ENCODE results near the gene HCAR3. TPM values are rescaled to one million over a fixed set of nuclear protein-coding genes. Genes with fewer than 3 reads are reported as not detected.

Gene HCAR3
- total and polyA plus RNA-seq, 4 donors, result 0.08 to 1.3 (median 0.10) TPM; not detected in 1

DNA sequence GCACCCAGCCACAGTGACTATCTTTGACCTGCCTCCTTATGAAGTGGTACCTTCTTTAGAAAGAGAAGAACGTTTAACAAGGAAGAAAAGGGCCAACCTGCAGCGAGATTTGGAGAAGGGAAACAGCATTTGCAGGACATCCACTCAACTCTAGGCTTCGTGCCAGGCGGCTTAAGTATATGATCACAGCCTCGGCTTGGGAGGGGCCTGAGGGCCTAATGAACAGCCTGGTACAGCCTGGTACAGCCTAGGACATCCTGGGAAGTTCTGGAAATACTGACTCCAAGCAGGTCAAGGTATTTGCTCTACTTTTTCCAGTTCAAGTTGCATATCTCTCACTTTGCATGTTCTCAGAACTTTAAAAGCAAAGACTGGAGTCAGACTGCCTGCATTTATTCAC lies 29.5 kb downstream of the HCAR3 start (continued):
- TF ChIP-seq, protein P1, sequence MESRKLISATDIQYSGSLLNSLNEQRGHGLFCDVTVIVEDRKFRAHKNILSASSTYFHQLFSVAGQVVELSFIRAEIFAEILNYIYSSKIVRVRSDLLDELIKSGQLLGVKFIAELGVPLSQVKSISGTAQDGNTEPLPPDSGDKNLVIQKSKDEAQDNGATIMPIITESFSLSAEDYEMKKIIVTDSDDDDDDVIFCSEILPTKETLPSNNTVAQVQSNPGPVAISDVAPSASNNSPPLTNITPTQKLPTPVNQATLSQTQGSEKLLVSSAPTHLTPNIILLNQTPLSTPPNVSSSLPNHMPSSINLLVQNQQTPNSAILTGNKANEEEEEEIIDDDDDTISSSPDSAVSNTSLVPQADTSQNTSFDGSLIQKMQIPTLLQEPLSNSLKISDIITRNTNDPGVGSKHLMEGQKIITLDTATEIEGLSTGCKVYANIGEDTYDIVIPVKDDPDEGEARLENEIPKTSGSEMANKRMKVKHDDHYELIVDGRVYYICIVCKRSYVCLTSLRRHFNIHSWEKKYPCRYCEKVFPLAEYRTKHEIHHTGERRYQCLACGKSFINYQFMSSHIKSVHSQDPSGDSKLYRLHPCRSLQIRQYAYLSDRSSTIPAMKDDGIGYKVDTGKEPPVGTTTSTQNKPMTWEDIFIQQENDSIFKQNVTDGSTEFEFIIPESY (IDR thresholded peaks at IDR 0.05), result no peak
- TF ChIP-seq YY1 (IDR thresholded peaks at IDR 0.05) (no peak), EGR1 (IDR thresholded peaks at IDR 0.05; ENCODE audit: low read depth in 2 of 2) (no peak), HNF4A (conservative IDR thresholded peaks at IDR 0.05) (no peak)

DNA sequence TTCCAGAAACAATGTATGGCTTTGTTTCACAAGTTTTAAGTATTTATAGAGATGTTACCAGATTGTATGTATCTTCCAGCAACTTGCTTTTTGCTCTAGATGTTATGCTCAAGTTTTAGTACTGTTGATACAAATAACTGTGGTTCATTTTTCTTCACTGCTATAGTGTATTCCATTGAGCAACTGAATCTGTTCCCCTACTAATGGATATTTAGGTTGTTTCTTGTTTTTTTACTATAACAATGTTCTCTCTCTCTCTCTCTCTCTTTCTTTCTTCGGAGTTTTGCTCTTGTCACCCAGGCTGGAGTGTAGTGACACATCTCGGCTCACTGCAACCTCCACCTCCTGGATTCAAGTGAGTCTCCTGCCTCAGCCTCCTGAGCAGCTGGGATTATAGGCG lies 30.1 kb downstream of the HCAR3 start:
- TF ChIP-seq NR2F2 (IDR thresholded peaks at IDR 0.05) (no peak), FOXA1 (IDR thresholded peaks at IDR 0.05) (no peak), SP1 (IDR thresholded peaks at IDR 0.05) (no peak), HNF4A (conservative IDR thresholded peaks at IDR 0.05) (no peak), GABPA (IDR thresholded peaks at IDR 0.05 in 1 of 2, conservative IDR thresholded peaks at IDR 0.05 in 1 of 2) (no peak), JUND (IDR thresholded peaks at IDR 0.05) (no peak), RAD21 (IDR thresholded peaks at IDR 0.05) (no peak)
- 87% methylated on average over 3 of the region's 3 CpGs for WGBS
- no peak overlapping the region for H3K27ac ChIP-seq (ENCODE audit: low read depth in 1 of 2, low read length in 2 of 2)
- no peaks in the 10 kb centered on the region for H3K27me3 ChIP-seq (ENCODE audit: control insufficient read depth in 4 of 4, insufficient read depth in 4 of 4, low read length in 3 of 4)
- no peaks in the 10 kb centered on the region for H3K9me3 ChIP-seq (ENCODE audit: control insufficient read depth in 4 of 4, low read length in 3 of 4)
- DNase-seq (ENCODE audit: low spot score), result no peak
- no peak overlapping the region for H3K9ac ChIP-seq (ENCODE audit: low read depth in 1 of 2, low read length in 2 of 2)
- H3K36me3 ChIP-seq (ENCODE audit: control insufficient read depth in 4 of 4, insufficient read depth in 3 of 4, low read depth in 1 of 4, low read length in 3 of 4), result no peaks in the 10 kb centered on the region
- peaks cover 0 to 9% (median 4%) of the 10 kb centered on the region in 4 donors for H3K4me1 ChIP-seq (ENCODE audit: control insufficient read depth in 4 of 4, insufficient read depth in 4 of 4, low read length in 3 of 4)
- no peak overlapping the region for H3K4me3 ChIP-seq (ENCODE audit: low read depth in 1 of 3, low read length in 3 of 3)

DNA sequence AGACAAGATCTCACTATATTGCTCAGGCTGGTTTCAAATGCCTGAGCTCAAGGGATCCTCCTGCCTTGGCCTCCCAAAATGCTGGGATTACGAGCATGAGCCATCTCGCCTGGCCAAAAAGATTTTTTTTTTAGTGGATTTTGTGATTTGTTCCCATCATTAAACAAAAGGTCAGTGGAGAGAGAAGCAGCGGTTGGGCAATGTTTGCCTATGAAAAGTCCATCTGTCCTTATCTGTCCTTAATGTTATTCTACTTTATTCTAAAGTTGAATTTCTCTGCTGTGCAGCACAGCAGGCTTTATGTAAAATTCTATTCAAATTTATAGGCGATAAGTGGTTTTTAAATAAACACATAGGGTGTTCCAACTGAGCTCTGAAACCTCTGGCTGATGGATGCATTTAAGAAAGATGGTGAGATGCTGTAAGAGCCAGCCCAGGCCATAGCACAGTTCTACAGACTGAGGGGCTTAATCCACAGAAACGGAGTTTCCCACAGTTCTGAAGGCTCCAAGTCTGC lies 32.3 kb downstream of the HCAR3 start:
- Histone ChIP-seq H3K27ac (ENCODE audit: low read depth in 1 of 2, low read length in 2 of 2) (no peak overlapping the region), H3K9me3 (ENCODE audit: control insufficient read depth in 4 of 4, low read length in 3 of 4) (no peaks in the 10 kb centered on the region), H3K4me3 (ENCODE audit: low read depth in 1 of 3, low read length in 3 of 3) (no peak overlapping the region), H3K27me3 (ENCODE audit: control insufficient read depth in 4 of 4, insufficient read depth in 4 of 4, low read length in 3 of 4) (no peaks in the 10 kb centered on the region), H3K36me3 (ENCODE audit: control insufficient read depth in 4 of 4, insufficient read depth in 3 of 4, low read depth in 1 of 4, low read length in 3 of 4) (no peaks in the 10 kb centered on the region), H3K4me1 (ENCODE audit: control insufficient read depth in 4 of 4, insufficient read depth in 4 of 4, low read length in 3 of 4) (peaks cover 0 to 6% (median 4%) of the 10 kb centered on the region in 4 donors), H3K9ac (ENCODE audit: low read depth in 1 of 2, low read length in 2 of 2) (no peak overlapping the region)
- DNase-seq (ENCODE audit: low spot score), result no peak
- 45% methylated on average over 5 of the region's 5 CpGs for WGBS
- TF ChIP-seq RXRA (IDR thresholded peaks at IDR 0.05) (no peak), HNF4A (conservative IDR thresholded peaks at IDR 0.05) (peak in 1 of 2 donors; percentile 23)

DNA sequence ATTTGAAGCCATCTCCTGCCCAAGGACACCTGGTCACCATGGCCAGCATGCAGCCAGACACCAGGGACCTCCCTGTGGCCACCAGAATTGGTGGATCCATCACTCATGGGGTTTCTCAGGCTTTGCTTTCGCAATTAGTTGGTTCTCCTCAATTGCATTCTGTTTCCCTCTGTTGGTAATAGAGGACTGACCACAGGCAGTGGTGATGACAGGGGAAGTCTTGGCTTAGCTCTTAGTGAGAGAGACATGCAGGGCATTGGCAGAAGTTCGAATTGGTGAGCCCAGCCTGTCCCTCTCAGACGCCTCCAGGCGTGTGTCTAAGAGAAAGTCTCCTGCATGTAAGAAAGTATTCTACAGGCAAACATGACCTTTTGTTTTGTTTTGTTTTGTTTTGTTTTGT lies 34.8 kb downstream of the HCAR3 start:
- no peaks in the 10 kb centered on the region for H3K36me3 ChIP-seq (ENCODE audit: control insufficient read depth in 4 of 4, insufficient read depth in 3 of 4, low read depth in 1 of 4, low read length in 3 of 4)
- H3K27me3 ChIP-seq (ENCODE audit: control insufficient read depth in 4 of 4, insufficient read depth in 4 of 4, low read length in 3 of 4), result no peaks in the 10 kb centered on the region
- no peak for TF ChIP-seq HNF4G (IDR thresholded peaks at IDR 0.05)
- TF ChIP-seq HNF4A (conservative IDR thresholded peaks at IDR 0.05), result no peak
- TF ChIP-seq, protein P2, sequence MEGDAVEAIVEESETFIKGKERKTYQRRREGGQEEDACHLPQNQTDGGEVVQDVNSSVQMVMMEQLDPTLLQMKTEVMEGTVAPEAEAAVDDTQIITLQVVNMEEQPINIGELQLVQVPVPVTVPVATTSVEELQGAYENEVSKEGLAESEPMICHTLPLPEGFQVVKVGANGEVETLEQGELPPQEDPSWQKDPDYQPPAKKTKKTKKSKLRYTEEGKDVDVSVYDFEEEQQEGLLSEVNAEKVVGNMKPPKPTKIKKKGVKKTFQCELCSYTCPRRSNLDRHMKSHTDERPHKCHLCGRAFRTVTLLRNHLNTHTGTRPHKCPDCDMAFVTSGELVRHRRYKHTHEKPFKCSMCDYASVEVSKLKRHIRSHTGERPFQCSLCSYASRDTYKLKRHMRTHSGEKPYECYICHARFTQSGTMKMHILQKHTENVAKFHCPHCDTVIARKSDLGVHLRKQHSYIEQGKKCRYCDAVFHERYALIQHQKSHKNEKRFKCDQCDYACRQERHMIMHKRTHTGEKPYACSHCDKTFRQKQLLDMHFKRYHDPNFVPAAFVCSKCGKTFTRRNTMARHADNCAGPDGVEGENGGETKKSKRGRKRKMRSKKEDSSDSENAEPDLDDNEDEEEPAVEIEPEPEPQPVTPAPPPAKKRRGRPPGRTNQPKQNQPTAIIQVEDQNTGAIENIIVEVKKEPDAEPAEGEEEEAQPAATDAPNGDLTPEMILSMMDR (IDR thresholded peaks at IDR 0.05; ENCODE audit: low read depth, low read length, missing input control), result no peak
- no peak for TF ChIP-seq FOXA1 (IDR thresholded peaks at IDR 0.05)
- TF ChIP-seq JUND (IDR thresholded peaks at IDR 0.05), result no peak
- no peak for TF ChIP-seq EGR1 (IDR thresholded peaks at IDR 0.05; ENCODE audit: low read depth in 2 of 2)
- no peak for TF ChIP-seq TAF1 (conservative IDR thresholded peaks at IDR 0.05)
- TF ChIP-seq RXRA (IDR thresholded peaks at IDR 0.05), result no peak
- TF ChIP-seq, protein P3, sequence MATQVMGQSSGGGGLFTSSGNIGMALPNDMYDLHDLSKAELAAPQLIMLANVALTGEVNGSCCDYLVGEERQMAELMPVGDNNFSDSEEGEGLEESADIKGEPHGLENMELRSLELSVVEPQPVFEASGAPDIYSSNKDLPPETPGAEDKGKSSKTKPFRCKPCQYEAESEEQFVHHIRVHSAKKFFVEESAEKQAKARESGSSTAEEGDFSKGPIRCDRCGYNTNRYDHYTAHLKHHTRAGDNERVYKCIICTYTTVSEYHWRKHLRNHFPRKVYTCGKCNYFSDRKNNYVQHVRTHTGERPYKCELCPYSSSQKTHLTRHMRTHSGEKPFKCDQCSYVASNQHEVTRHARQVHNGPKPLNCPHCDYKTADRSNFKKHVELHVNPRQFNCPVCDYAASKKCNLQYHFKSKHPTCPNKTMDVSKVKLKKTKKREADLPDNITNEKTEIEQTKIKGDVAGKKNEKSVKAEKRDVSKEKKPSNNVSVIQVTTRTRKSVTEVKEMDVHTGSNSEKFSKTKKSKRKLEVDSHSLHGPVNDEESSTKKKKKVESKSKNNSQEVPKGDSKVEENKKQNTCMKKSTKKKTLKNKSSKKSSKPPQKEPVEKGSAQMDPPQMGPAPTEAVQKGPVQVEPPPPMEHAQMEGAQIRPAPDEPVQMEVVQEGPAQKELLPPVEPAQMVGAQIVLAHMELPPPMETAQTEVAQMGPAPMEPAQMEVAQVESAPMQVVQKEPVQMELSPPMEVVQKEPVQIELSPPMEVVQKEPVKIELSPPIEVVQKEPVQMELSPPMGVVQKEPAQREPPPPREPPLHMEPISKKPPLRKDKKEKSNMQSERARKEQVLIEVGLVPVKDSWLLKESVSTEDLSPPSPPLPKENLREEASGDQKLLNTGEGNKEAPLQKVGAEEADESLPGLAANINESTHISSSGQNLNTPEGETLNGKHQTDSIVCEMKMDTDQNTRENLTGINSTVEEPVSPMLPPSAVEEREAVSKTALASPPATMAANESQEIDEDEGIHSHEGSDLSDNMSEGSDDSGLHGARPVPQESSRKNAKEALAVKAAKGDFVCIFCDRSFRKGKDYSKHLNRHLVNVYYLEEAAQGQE (IDR thresholded peaks at IDR 0.05), result no peak
- TF ChIP-seq GABPA (IDR thresholded peaks at IDR 0.05 in 1 of 2, conservative IDR thresholded peaks at IDR 0.05 in 1 of 2), result no peak
- TF ChIP-seq, protein P1 (IDR thresholded peaks at IDR 0.05), result no peak
- 83% methylated on average over 4 of the region's 4 CpGs for WGBS
- no peak overlapping the region for H3K27ac ChIP-seq (ENCODE audit: low read depth in 1 of 2, low read length in 2 of 2)
- H3K9me3 ChIP-seq (ENCODE audit: control insufficient read depth in 4 of 4, low read length in 3 of 4), result no peaks in the 10 kb centered on the region
- H3K4me3 ChIP-seq (ENCODE audit: low read depth in 1 of 3, low read length in 3 of 3), result no peak overlapping the region
- peaks cover 0 to 6% (median 4%) of the 10 kb centered on the region in 4 donors for H3K4me1 ChIP-seq (ENCODE audit: control insufficient read depth in 4 of 4, insufficient read depth in 4 of 4, low read length in 3 of 4)
- DNase-seq (ENCODE audit: low spot score), result no peak
- H3K9ac ChIP-seq (ENCODE audit: low read depth in 1 of 2, low read length in 2 of 2), result no peak overlapping the region
